ENCODE data around the gene ACP7.

ACP7 gene

DNA sequence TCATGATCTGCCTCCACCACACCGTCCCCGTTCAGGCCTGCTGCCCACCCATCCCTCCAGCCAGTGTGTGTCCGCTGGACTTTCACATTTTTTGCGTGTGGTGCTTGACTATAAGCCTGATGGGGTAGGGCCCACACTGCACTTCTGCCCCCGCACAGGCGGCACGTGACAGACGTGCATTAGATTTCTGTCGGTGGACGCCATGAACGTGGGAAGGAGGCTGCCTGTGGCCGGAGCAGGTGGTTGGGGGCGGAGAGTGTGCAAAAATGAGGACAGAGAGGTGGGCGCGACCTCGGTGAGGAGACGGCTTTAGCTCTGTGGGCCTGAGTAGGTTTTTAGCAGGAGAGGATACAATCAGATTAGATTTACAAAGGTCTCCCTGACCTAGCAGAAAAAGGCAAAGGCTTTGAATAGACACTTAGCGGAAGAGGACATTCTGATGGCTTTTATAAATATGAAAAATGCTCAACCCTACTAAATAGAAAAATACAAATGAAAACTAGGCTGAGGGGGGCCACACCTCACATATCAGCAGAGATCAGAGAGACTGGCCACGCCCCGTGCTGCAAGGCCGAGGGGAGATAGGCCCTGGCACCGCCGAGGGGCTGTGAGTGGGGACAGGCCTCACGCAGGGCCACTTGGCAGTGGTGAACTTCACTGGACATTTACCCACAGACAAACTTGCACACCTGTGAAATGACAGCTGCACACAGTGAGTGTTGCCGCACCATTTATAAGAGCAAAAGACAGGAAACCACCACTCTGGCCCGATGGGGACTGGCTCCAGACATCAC lies 66.8 kb downstream of the ACP7 start:
- no peak for DNase-seq

DNA sequence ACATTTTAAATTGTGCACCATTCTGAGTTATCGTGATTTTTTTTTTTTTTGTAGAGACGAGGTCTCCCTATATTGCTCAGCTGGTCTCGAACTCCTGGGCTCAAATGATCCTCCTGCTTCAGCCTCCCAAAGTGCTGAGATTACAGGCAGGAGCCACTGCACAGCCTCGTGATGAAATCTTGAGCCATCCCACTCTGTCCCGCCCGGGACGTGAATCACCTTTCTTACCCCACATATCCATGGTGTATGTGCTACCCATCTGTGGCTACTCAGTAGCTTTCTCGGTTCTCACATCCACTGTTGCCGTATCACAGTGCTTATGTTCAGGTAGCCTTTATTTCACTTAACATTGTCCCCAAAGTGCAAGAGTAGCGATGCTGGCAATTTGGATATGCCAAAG lies 67.9 kb downstream of the ACP7 start:
- DNase-seq = no peak

DNA sequence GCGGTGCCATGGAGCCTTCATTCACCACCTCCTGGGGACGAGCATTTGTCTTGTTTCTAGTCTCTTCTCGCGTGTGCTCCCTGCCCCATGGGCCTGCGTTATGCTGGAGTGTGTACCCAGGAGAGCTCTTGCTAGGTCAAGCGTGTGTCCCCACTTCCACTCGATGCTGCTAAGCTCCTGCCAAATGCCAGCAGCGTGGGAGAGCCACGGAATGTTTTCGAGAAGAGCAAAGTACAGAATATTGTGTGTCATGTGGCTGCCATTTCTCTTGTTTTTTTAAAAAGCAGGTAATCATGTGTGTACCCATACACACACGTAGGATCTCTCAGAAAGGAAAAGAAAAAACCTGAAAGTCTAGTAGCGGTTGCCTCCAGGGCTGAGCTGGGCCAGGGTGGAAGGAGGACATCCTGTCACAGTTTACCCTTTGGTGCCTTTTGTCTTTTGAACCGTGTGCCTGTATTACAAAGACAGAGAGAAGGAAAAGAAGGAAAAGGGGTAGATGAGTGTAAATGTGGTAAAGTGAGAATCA lies 70.0 kb downstream of the ACP7 start:
- DNase-seq = no peak

- no peak for DNase-seq
These were observed 70.5 kb downstream of the ACP7 start for GRCh38 chr19:39154629-39155100.

GRCh38 chr19:39155114-39155700 lies 71.0 kb downstream of the ACP7 start:
- no peak for DNase-seq

DNA sequence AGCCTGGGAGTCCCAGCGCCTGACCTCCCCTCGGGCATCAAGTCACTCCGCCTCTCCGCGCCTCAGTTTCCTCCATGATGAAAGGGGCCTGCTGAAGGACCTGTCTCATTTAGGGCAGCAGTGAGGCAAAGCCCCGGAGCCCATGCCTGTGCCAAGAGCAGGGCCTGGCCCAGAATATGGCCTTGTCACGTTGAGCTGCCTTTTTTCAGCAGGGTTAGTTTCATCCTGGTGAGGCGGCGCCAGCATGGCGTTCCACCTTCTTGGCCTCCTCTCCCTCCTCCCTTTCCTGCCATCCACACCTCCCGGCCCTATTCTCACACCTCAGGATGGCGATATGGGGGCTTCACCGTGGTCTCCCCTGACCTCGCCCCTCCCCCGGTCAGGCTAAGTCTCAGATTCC lies 71.6 kb downstream of the ACP7 start:
- no peak for DNase-seq

GRCh38 chr19:39156326-39157230 lies 72.4 kb downstream of the ACP7 start:
- DNase-seq = no peak

DNA sequence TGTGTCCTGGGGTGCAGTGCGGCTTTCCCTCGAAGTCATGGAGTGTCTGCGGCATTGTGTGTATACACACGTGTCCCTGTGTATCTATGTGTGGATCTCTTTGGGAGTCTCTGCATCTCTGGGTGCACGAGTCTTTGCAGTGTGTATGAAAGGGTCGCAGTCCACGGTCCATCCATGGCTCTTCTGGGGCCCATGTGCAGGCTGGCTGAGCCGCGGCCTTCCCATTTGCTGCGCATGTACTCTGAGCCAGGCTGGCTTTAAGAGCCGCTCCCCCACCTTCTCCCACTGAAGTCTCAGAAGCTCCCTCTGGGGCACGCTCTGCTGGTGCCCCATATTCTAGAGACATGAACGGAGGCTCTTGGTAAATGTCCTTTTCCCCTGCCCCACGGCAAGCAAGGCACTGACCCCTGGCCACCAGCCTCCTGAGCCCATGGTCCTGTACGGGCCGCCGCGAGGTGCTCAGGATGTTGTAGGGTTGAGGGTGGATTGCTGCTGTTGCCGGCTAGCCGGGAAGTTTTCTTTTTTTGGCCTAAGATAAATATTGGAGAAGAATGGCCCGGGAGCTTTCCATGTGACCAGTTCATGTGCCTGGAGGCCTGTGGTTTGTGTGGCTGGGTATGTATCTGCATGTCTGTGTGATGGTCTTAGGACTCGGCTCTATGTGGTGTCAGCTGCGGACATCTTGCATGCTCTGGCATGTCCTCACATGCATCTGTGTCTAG lies 73.3 kb downstream of the ACP7 start:
- no peak for DNase-seq

DNA sequence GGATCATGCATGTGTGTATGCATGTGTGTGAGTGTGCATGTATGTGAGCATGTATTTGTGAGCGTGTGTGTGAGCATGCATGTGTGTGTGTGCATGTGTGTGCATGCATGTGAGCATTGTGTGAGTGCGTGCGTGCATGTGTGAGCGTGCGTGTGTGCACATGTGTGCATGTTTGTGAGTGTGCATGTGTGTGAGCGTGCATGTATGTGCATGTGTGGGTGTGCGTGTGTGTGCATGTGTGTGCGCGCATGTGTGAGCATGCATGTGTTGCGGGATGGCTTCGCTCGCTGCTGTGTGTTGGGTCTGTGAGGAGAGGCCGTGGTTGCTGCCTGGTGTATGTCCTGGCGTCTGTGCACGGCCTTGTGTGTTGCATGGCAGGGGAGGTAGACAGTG lies 73.8 kb downstream of the ACP7 start:
- no peak for DNase-seq

- DNase-seq = no peak
These were observed 74.6 kb downstream of the ACP7 start for GRCh38 chr19:39158646-39159260.

DNA sequence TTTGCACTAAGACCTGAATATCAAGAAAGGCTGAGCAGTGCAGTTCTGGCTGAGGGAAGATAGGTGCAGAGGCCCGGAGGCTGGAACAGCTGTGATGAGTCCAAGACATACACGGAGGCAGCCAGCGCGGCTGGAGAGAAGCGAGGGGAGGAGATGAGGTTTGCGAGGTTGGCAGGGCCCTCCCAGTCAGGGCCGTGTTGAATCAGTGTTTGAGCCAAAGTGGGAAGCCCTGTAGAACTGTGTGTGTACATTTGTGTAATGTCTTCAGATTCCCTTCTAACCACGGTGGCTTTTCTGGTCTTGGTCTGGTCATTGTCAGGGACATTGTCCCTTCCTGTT lies 76.3 kb downstream of the ACP7 start:
- DNase-seq = no peak
